SK-MEL-5 (cell line): Measurements from ENCODE around the gene TMEM150B. TPM values are rescaled to one million over a fixed set of nuclear protein-coding genes. Genes with fewer than 3 reads are reported as not detected.

Experiments
- DNase-seq: peaks from one replicate; pipeline ENCODE4 v3.0.0-alpha.2; 2016; ENCODE audit warnings: low read depth, low spot score
- in situ Hi-C: cut with HindIII; loops from 2 replicates; pipeline ENCODE4 v1.10.0; 2016; ENCODE audit warnings: low sequenced_read_pairs, high pct_unique_total_duplicates, low pct_unique_long_range_greater_than_20kb
- total RNA-seq: library from RNA; depleted of rRNA; stranded (reverse); fragments of >200 nt; shearing (Covaris generic); gene quantifications from 2 replicates; pipeline ENCODE4 v1.2.3, GENCODE V29; 2014

TMEM150B gene
- total RNA-seq, 1 experiment from 2014 or later = not detected

- in situ Hi-C loops = no loop called here
- no peak for DNase-seq
These were observed 34.1 kb upstream of the TMEM150B start for GRCh38 chr19:55358943-55359908.

GRCh38 chr19:55358493-55358892, 33.4 kb upstream of the TMEM150B start:
- in situ Hi-C loops = no loop called here
- DNase-seq = no peak

- DNase-seq = no peak
These were observed 30.2 kb upstream of the TMEM150B start for GRCh38 chr19:55355213-55355821.

GRCh38 chr19:55354698-55355212, 29.6 kb upstream of the TMEM150B start, which contains the start of gene COX6B2:
COX6B2 (minus strand) TSS chr19:55354719; CDS start chr19:55354521, 198 bp downstream.
- in situ Hi-C loops = no loop called here
- no peak for DNase-seq

More at GRCh38 chr19:55355213-55355821, 30.2 kb upstream of the TMEM150B start:
- in situ Hi-C loops = no loop called here

- DNase-seq = peak; percentile 58
- in situ Hi-C loops = no loop called here
These were observed 28.9 kb upstream of the TMEM150B start for GRCh38 chr19:55353803-55354697.

GRCh38 chr19:55353356-55353802, 28.2 kb upstream of the TMEM150B start:
- in situ Hi-C loops = no loop called here
- DNase-seq = no peak

GRCh38 chr19:55352549-55353145, 27.5 kb upstream of the TMEM150B start:
- in situ Hi-C loops = no loop called here
- DNase-seq = no peak

GRCh38 chr19:55352040-55352439, 26.9 kb upstream of the TMEM150B start:
- no peak for DNase-seq
- in situ Hi-C loops = no loop called here

- in situ Hi-C loops = no loop called here
- DNase-seq = no peak
These were observed 25.6 kb upstream of the TMEM150B start for GRCh38 chr19:55350620-55351315.

GRCh38 chr19:55348317-55349034, 23.3 kb upstream of the TMEM150B start:
- in situ Hi-C loops = no loop called here

GRCh38 chr19:55347442-55348009, 22.4 kb upstream of the TMEM150B start:
- in situ Hi-C loops = no loop called here

More at GRCh38 chr19:55348317-55349034, 23.3 kb upstream of the TMEM150B start:
- DNase-seq = no peak

GRCh38 chr19:55346725-55347441, 21.7 kb upstream of the TMEM150B start:
- in situ Hi-C loops = no loop called here
- no peak for DNase-seq

More at GRCh38 chr19:55347442-55348009, 22.4 kb upstream of the TMEM150B start:
- DNase-seq = no peak

GRCh38 chr19:55345818-55346724, 20.9 kb upstream of the TMEM150B start:
- no peak for DNase-seq

More at GRCh38 chr19:55345818-55346724, 20.9 kb upstream of the TMEM150B start:
- in situ Hi-C loops = no loop called here
